ENCODE results near the gene PLEKHB1.

- TF ChIP-seq CTCF (IDR thresholded peaks at IDR 0.05) (no peak), POLR2A (IDR thresholded peaks at IDR 0.05) (no peak)
Observed at GRCh38 chr11:73660497-73661034, 14.2 kb downstream of the PLEKHB1 start.
